Neural cell (in vitro differentiated cells): Measurements from ENCODE around the gene CRYBB2. TPM values are rescaled to one million over a fixed set of nuclear protein-coding genes. Genes with fewer than 3 reads are reported as not detected.

Source experiments
- H2AFZ ChIP-seq: fragments of 200-600, 300-800 bp; sonication (generic), shearing (Covaris generic); 2 replicates; pipeline ENCODE4 v1.6.0; 2014; ENCODE audit warnings: low read depth, mild to moderate bottlenecking, antibody characterized with exemption, low read length, moderate library complexity
- H3F3A ChIP-seq: fragments of 200-600 bp; shearing (Covaris generic); 2 replicates; pipeline ENCODE4 v1.6.1; 2016; ENCODE audit warnings: mild to moderate bottlenecking, moderate library complexity, mixed read lengths, antibody characterized with exemption, low read length; ENCODE audit not compliant: insufficient read depth, poor library complexity, severe bottlenecking
- H3K27ac ChIP-seq: fragments of 200-600, 300-800 bp; sonication (generic), shearing (Covaris generic); 2 replicates; pipeline ENCODE4 v1.5.1; 2014; ENCODE audit warnings: mild to moderate bottlenecking, low read length, moderate library complexity
- H3K27me3 ChIP-seq: fragments of 300-800, 200-600 bp; sonication (generic), shearing (Covaris generic); 2 replicates; pipeline ENCODE4 v1.6.0; 2014; ENCODE audit warnings: mild to moderate bottlenecking, low read depth, low read length, moderate library complexity; ENCODE audit not compliant: insufficient read depth
- H3K36me3 ChIP-seq: fragments of 300-800, 200-600 bp; sonication (generic), shearing (Covaris generic); 2 replicates; pipeline ENCODE4 v1.5.1; 2014; ENCODE audit warnings: mild to moderate bottlenecking, antibody characterized with exemption, low read length, moderate library complexity; ENCODE audit not compliant: insufficient read depth
- H3K4me2 ChIP-seq: fragments of 300-800, 200-600 bp; sonication (generic), shearing (Covaris generic); 2 replicates; pipeline ENCODE4 v1.6.0; 2014; ENCODE audit warnings: mild to moderate bottlenecking, low read length
- H3K4me3 ChIP-seq: fragments of 300-800, 200-600 bp; sonication (generic), shearing (Covaris generic); 2 replicates; pipeline ENCODE4 v1.5.1; 2014; ENCODE audit warnings: mild to moderate bottlenecking, low read length, moderate library complexity
- H3K79me2 ChIP-seq: fragments of 200-600 bp; shearing (Covaris generic); replicated peaks from 2 replicates; pipeline ENCODE4 v1.6.0; 2014; ENCODE audit warnings: mild to moderate bottlenecking, low read length, moderate library complexity; ENCODE audit not compliant: insufficient read depth
- H3K9ac ChIP-seq: fragments of 300-800, 200-600 bp; sonication (generic), shearing (Covaris generic); 2 replicates; pipeline ENCODE4 v1.6.1; 2016; ENCODE audit warnings: mild to moderate bottlenecking, low read length, mixed read lengths
- H3K9me2 ChIP-seq: fragments of 200-600 bp; shearing (Covaris generic); 2 replicates; pipeline ENCODE4 v1.6.1; 2016; ENCODE audit warnings: mild to moderate bottlenecking, low read length, mixed read lengths; ENCODE audit not compliant: insufficient read depth
- H3K9me3 ChIP-seq: fragments of 200-600, 300-800 bp; sonication (generic), shearing (Covaris generic); 2 replicates; pipeline ENCODE4 v1.6.1; 2016; ENCODE audit warnings: mild to moderate bottlenecking, mixed run types, low read length, moderate library complexity, mixed read lengths
- H4K20me1 ChIP-seq: fragments of 200-600 bp; shearing (Covaris generic); 2 replicates; pipeline ENCODE4 v1.6.1; 2016; ENCODE audit warnings: mild to moderate bottlenecking, mixed run types; ENCODE audit not compliant: insufficient read depth
- CTCF ChIP-seq: fragments of 450-650 bp; IDR thresholded peaks from 2 replicates; pipeline ENCODE4 v1.5.1; 2014; ENCODE audit warnings: antibody characterized with exemption, mild to moderate bottlenecking, moderate library complexity; ENCODE audit not compliant: poor library complexity, severe bottlenecking
- EP300 ChIP-seq: fragments of 450-650 bp; conservative IDR thresholded peaks from 2 replicates; pipeline ENCODE4 v1.6.1; 2014; ENCODE audit warnings: antibody characterized with exemption, mild to moderate bottlenecking, moderate library complexity; ENCODE audit not compliant: poor library complexity, severe bottlenecking
- EZH2 ChIP-seq: fragments of 200-600, 300-800 bp; shearing (Covaris generic), sonication (generic); IDR thresholded peaks from 2 replicates; pipeline ENCODE4 v1.6.1; 2014; ENCODE audit warnings: antibody characterized with exemption, low read length, borderline replicate concordance, mild to moderate bottlenecking; ENCODE audit not compliant: insufficient read depth, poor library complexity, severe bottlenecking
- MXI1 ChIP-seq: fragments of 450-650 bp; conservative IDR thresholded peaks from 2 replicates; pipeline ENCODE4 v1.6.1; 2014; ENCODE audit warnings: antibody characterized with exemption, mild to moderate bottlenecking; ENCODE audit not compliant: poor library complexity, severe bottlenecking
- POLR2AphosphoS5 ChIP-seq: IDR thresholded peaks from 2 replicates; pipeline ENCODE4 v1.6.1; 2012
- RAD21 ChIP-seq: fragments of 450-650 bp; conservative IDR thresholded peaks from 2 replicates; pipeline ENCODE4 v1.6.1; 2014; ENCODE audit warnings: antibody characterized with exemption, mild to moderate bottlenecking, moderate library complexity
- REST ChIP-seq: IDR thresholded peaks from 2 replicates; pipeline ENCODE4 v1.6.1; 2012; ENCODE audit warnings: borderline replicate concordance
- SMC3 ChIP-seq: fragments of 450-650 bp; conservative IDR thresholded peaks from 2 replicates; pipeline ENCODE4 v1.6.1; 2014; ENCODE audit warnings: antibody characterized with exemption, mild to moderate bottlenecking, moderate library complexity; ENCODE audit not compliant: poor library complexity
- TAF1 ChIP-seq: IDR thresholded peaks from 2 replicates; pipeline ENCODE4 v1.6.1; 2012; ENCODE audit warnings: low read depth
- polyA plus RNA-seq: library from polyadenylated mRNA; depleted of rRNA; stranded (reverse); fragments of >200 nt; gene quantifications from 2 replicates; pipeline ENCODE4 v1.2.3, GENCODE V29; 2014

Gene CRYBB2
- polyA plus RNA-seq, 1 donor from 2014 or later: not detected

GRCh38 chr22:25201557-25202273 lies 17.7 kb upstream of the CRYBB2 start:
- H3K27ac ChIP-seq: no peak overlapping the region
- no peak overlapping the region for H3K4me3 ChIP-seq
- no peaks in the 10 kb centered on the region for H3K36me3 ChIP-seq
- no peaks in the 10 kb centered on the region for H4K20me1 ChIP-seq
- H3K79me2 ChIP-seq: no peaks in the 10 kb centered on the region
- H3K27me3 ChIP-seq: no peaks in the 10 kb centered on the region
- no peaks in the 10 kb centered on the region for H3K9me2 ChIP-seq
- no peak overlapping the region for H2AFZ ChIP-seq
- no peak overlapping the region for H3K4me2 ChIP-seq
- no peaks in the 10 kb centered on the region for H3K9me3 ChIP-seq
- no peaks in the 10 kb centered on the region for H3F3A ChIP-seq
- H3K9ac ChIP-seq: no peak overlapping the region
- TF ChIP-seq RAD21 (no peak), SMC3 (no peak), CTCF (no peak), TAF1 (no peak), REST (no peak), POLR2AphosphoS5 (no peak), MXI1 (no peak), EZH2 (no peak), EP300 (no peak)

- Histone ChIP-seq H3K27me3 (no peaks in the 10 kb centered on the region), H3K79me2 (no peaks in the 10 kb centered on the region), H3K4me3 (no peak overlapping the region), H3K9me3 (no peaks in the 10 kb centered on the region), H3K27ac (no peak overlapping the region), H4K20me1 (no peaks in the 10 kb centered on the region), H3K36me3 (no peaks in the 10 kb centered on the region), H3F3A (no peaks in the 10 kb centered on the region), H3K9ac (no peak overlapping the region), H3K9me2 (no peaks in the 10 kb centered on the region), H2AFZ (no peak overlapping the region), H3K4me2 (no peak overlapping the region)
- TF ChIP-seq MXI1 (peak; percentile 20), POLR2AphosphoS5 (no peak), TAF1 (no peak), EP300 (no peak), EZH2 (no peak), SMC3 (peak; percentile 82), REST (no peak), RAD21 (peak; percentile 86), CTCF (peak; percentile 92)
These were observed 17.0 kb upstream of the CRYBB2 start for GRCh38 chr22:25202290-25202921.
